Sigmoid colon (tissue), 4 donors: ENCODE results near the gene EGF.

Experiments used
- CTCF ChIP-seq, 4 experiments: fragments of 450-650 bp in 3 of 4; fragments of 200-600 bp in 1 of 4; IDR thresholded peaks; one replicate each; pipeline ENCODE4 v1.5.1; 2016 to 2019; ENCODE audit warnings: antibody characterized with exemption in 4 of 4, mild to moderate bottlenecking in 3 of 4, moderate library complexity in 2 of 4
- POLR2A ChIP-seq, 2 donors: fragments of 450-650 bp; IDR thresholded peaks; one replicate each; pipeline ENCODE4 v1.6.1; 2016; ENCODE audit warnings: antibody characterized with exemption in 2 of 2, mild to moderate bottlenecking in 2 of 2, moderate library complexity in 2 of 2
- POLR2AphosphoS5 ChIP-seq, 4 donors: sonication (generic); formaldehyde crosslinking; IDR thresholded peaks; one replicate each; pipeline ENCODE4 v1.6.1; 2017; ENCODE audit warnings: antibody characterized with exemption in 4 of 4

- TF ChIP-seq POLR2A (IDR thresholded peaks at IDR 0.05) (no peak), CTCF (IDR thresholded peaks at IDR 0.05) (no peak), POLR2AphosphoS5 (IDR thresholded peaks at IDR 0.05) (no peak)
Measured at GRCh38 chr4:109912706-109913595, at the start of gene EGF.
